ENCODE data around the gene KLHL29. TPM values are rescaled to one million over a fixed set of nuclear protein-coding genes. Genes with fewer than 3 reads are reported as not detected.

KLHL29 gene
- total RNA-seq, 5 donors from 2014 or later (not counting 1 experiment from before 2014, with no cell fraction given): 1.8 to 6.6 (median 2.5) TPM

- ATAC-seq (replicated peaks in 1 of 4) (peak in 1 of 4 experiments; percentile 19), DNase-seq (no peak)
- H3K27me3 ChIP-seq (replicated peaks in 1 of 2; ENCODE audit: control insufficient read depth in 2 of 2, extremely low read depth in 1 of 2, insufficient read depth in 2 of 2, low read length in 1 of 2): peaks cover 0 to 27% of the 10 kb centered on the region in 2 experiments
- 19% methylated on average over 3 of the region's 9 CpGs for WGBS (ENCODE audit: insufficient coverage)
- no peaks in the 10 kb centered on the region for H3K9me3 Mint-ChIP-seq
- H3K4me1 ChIP-seq (ENCODE audit: control insufficient read depth in 1 of 2, extremely low read depth in 1 of 2, insufficient read depth in 2 of 2, low read length in 2 of 2): no peaks in the 10 kb centered on the region
- no peak overlapping the region for H3K27ac Mint-ChIP-seq
- H3K4me3 Mint-ChIP-seq: no peak overlapping the region
- H3K27ac ChIP-seq (ENCODE audit: low read length): no peak overlapping the region
- CTCF ChIA-PET: no interaction called here
- no peaks in the 10 kb centered on the region for H3K36me3 Mint-ChIP-seq
- POLR2A ChIA-PET: no interaction called here
- no peaks in the 10 kb centered on the region for H3K4me1 Mint-ChIP-seq
- no peaks in the 10 kb centered on the region for H3K36me3 ChIP-seq (ENCODE audit: control insufficient read depth in 2 of 2, extremely low read depth in 1 of 2, insufficient read depth in 1 of 2, low read length in 1 of 2)
- H3K4me3 ChIP-seq (ENCODE audit: control insufficient read depth in 1 of 2, extremely low read depth in 1 of 2, low read length in 1 of 2): no peak overlapping the region
- no peaks in the 10 kb centered on the region for H3K27me3 Mint-ChIP-seq
- no peaks in the 10 kb centered on the region for H3K9me3 ChIP-seq
These were observed 121.7 kb downstream of the KLHL29 start for GRCh38 chr2:23506531-23507266.

- H3K27me3 Mint-ChIP-seq: no peaks in the 10 kb centered on the region
- H3K9me3 Mint-ChIP-seq: no peaks in the 10 kb centered on the region
- 86% methylated on average over 13 of the region's 15 CpGs for WGBS (ENCODE audit: insufficient coverage)
- no peaks in the 10 kb centered on the region for H3K4me1 Mint-ChIP-seq
- ChIA-PET POLR2A (no interaction called here), CTCF (no interaction called here)
- no peaks in the 10 kb centered on the region for H3K4me1 ChIP-seq (ENCODE audit: control insufficient read depth in 1 of 2, extremely low read depth in 1 of 2, insufficient read depth in 2 of 2, low read length in 2 of 2)
- no peaks in the 10 kb centered on the region for H3K36me3 Mint-ChIP-seq
- H3K9me3 ChIP-seq: no peaks in the 10 kb centered on the region
- peaks cover 0 to 30% of the 10 kb centered on the region in 2 experiments for H3K27me3 ChIP-seq (replicated peaks in 1 of 2; ENCODE audit: control insufficient read depth in 2 of 2, extremely low read depth in 1 of 2, insufficient read depth in 2 of 2, low read length in 1 of 2)
- DNase-seq: no peak
- no peak overlapping the region for H3K27ac ChIP-seq (ENCODE audit: low read length)
- no peaks in the 10 kb centered on the region for H3K36me3 ChIP-seq (ENCODE audit: control insufficient read depth in 2 of 2, extremely low read depth in 1 of 2, insufficient read depth in 1 of 2, low read length in 1 of 2)
- no peak overlapping the region for H3K4me3 Mint-ChIP-seq
- H3K4me3 ChIP-seq (ENCODE audit: control insufficient read depth in 1 of 2, extremely low read depth in 1 of 2, low read length in 1 of 2): no peak overlapping the region
- no peak for ATAC-seq (replicated peaks in 1 of 4)
- no peak overlapping the region for H3K27ac Mint-ChIP-seq
These were observed 122.5 kb downstream of the KLHL29 start for GRCh38 chr2:23507267-23508065.

- Histone ChIP-seq H3K27me3 (replicated peaks in 1 of 2; ENCODE audit: control insufficient read depth in 2 of 2, extremely low read depth in 1 of 2, insufficient read depth in 2 of 2, low read length in 1 of 2) (peaks cover 0 to 32% of the 10 kb centered on the region in 2 experiments), H3K9me3 (no peaks in the 10 kb centered on the region), H3K4me3 (ENCODE audit: control insufficient read depth in 1 of 2, extremely low read depth in 1 of 2, low read length in 1 of 2) (no peak overlapping the region), H3K27ac (ENCODE audit: low read length) (no peak overlapping the region), H3K4me1 (ENCODE audit: control insufficient read depth in 1 of 2, extremely low read depth in 1 of 2, insufficient read depth in 2 of 2, low read length in 2 of 2) (no peaks in the 10 kb centered on the region), H3K36me3 (ENCODE audit: control insufficient read depth in 2 of 2, extremely low read depth in 1 of 2, insufficient read depth in 1 of 2, low read length in 1 of 2) (no peaks in the 10 kb centered on the region)
- ChIA-PET CTCF (no interaction called here), POLR2A (no interaction called here)
- no peaks in the 10 kb centered on the region for H3K9me3 Mint-ChIP-seq
- H3K4me3 Mint-ChIP-seq: no peak overlapping the region
- H3K27ac Mint-ChIP-seq: no peak overlapping the region
- no peaks in the 10 kb centered on the region for H3K27me3 Mint-ChIP-seq
- ATAC-seq (replicated peaks in 1 of 4): no peak
- H3K36me3 Mint-ChIP-seq: no peaks in the 10 kb centered on the region
- H3K4me1 Mint-ChIP-seq: no peaks in the 10 kb centered on the region
- 14% methylated on average over 2 of the region's 3 CpGs for WGBS (ENCODE audit: insufficient coverage)
- DNase-seq: no peak
These were observed 123.0 kb downstream of the KLHL29 start for GRCh38 chr2:23508066-23508390.

- H3K9me3 ChIP-seq: no peaks in the 10 kb centered on the region
- Mint-ChIP-seq H3K27ac (no peak overlapping the region), H3K9me3 (no peaks in the 10 kb centered on the region), H3K27me3 (no peaks in the 10 kb centered on the region), H3K36me3 (no peaks in the 10 kb centered on the region), H3K4me1 (no peaks in the 10 kb centered on the region), H3K4me3 (no peak overlapping the region)
- ChIA-PET CTCF (no interaction called here), POLR2A (no interaction called here)
- no peak overlapping the region for H3K27ac ChIP-seq (ENCODE audit: low read length)
- H3K27me3 ChIP-seq (replicated peaks in 1 of 2; ENCODE audit: control insufficient read depth in 2 of 2, extremely low read depth in 1 of 2, insufficient read depth in 2 of 2, low read length in 1 of 2): peaks cover 0 to 34% of the 10 kb centered on the region in 2 experiments
- H3K36me3 ChIP-seq (ENCODE audit: control insufficient read depth in 2 of 2, extremely low read depth in 1 of 2, insufficient read depth in 1 of 2, low read length in 1 of 2): no peaks in the 10 kb centered on the region
- no peak overlapping the region for H3K4me3 ChIP-seq (ENCODE audit: control insufficient read depth in 1 of 2, extremely low read depth in 1 of 2, low read length in 1 of 2)
- no peak for ATAC-seq (replicated peaks in 1 of 4)
- no peak for DNase-seq
- H3K4me1 ChIP-seq (ENCODE audit: control insufficient read depth in 1 of 2, extremely low read depth in 1 of 2, insufficient read depth in 2 of 2, low read length in 2 of 2): no peaks in the 10 kb centered on the region
- WGBS (ENCODE audit: insufficient coverage): no CpG with 5 or more reads among the region's 6 CpGs
These were observed 124.1 kb downstream of the KLHL29 start for GRCh38 chr2:23509103-23509502.

- no peaks in the 10 kb centered on the region for H3K4me1 ChIP-seq (ENCODE audit: control insufficient read depth in 1 of 2, extremely low read depth in 1 of 2, insufficient read depth in 2 of 2, low read length in 2 of 2)
- Mint-ChIP-seq H3K27me3 (peaks cover 0 to 4% of the 10 kb centered on the region in 2 donors), H3K36me3 (no peaks in the 10 kb centered on the region), H3K9me3 (no peaks in the 10 kb centered on the region), H3K4me3 (no peak overlapping the region), H3K4me1 (no peaks in the 10 kb centered on the region), H3K27ac (no peak overlapping the region)
- CTCF ChIA-PET: no interaction called here
- no peak overlapping the region for H3K4me3 ChIP-seq (ENCODE audit: control insufficient read depth in 1 of 2, extremely low read depth in 1 of 2, low read length in 1 of 2)
- DNase-seq: no peak
- H3K27me3 ChIP-seq (replicated peaks in 1 of 2; ENCODE audit: control insufficient read depth in 2 of 2, extremely low read depth in 1 of 2, insufficient read depth in 2 of 2, low read length in 1 of 2): peaks cover 0 to 31% of the 10 kb centered on the region in 2 experiments
- WGBS (ENCODE audit: insufficient coverage): 100% methylated on average over 1 of the region's 9 CpGs
- no peaks in the 10 kb centered on the region for H3K9me3 ChIP-seq
- no peak for ATAC-seq (replicated peaks in 1 of 4)
- no peak overlapping the region for H3K27ac ChIP-seq (ENCODE audit: low read length)
- H3K36me3 ChIP-seq (ENCODE audit: control insufficient read depth in 2 of 2, extremely low read depth in 1 of 2, insufficient read depth in 1 of 2, low read length in 1 of 2): no peaks in the 10 kb centered on the region
- POLR2A ChIA-PET: no interaction called here
These were observed 124.8 kb downstream of the KLHL29 start for GRCh38 chr2:23509596-23510292.

- H3K4me3 Mint-ChIP-seq: no peak overlapping the region
- POLR2A ChIA-PET: no interaction called here
- ATAC-seq (replicated peaks in 1 of 4): no peak
These were observed 125.5 kb downstream of the KLHL29 start for GRCh38 chr2:23510471-23510870.

More at GRCh38 chr2:23510471-23510870, 125.5 kb downstream of the KLHL29 start:
- no peaks in the 10 kb centered on the region for H3K4me1 ChIP-seq (ENCODE audit: control insufficient read depth in 1 of 2, extremely low read depth in 1 of 2, insufficient read depth in 2 of 2, low read length in 2 of 2)
- H3K27me3 ChIP-seq (replicated peaks in 1 of 2; ENCODE audit: control insufficient read depth in 2 of 2, extremely low read depth in 1 of 2, insufficient read depth in 2 of 2, low read length in 1 of 2): peaks cover 0 to 29% of the 10 kb centered on the region in 2 experiments
- Mint-ChIP-seq H3K36me3 (no peaks in the 10 kb centered on the region), H3K27ac (no peak overlapping the region), H3K4me1 (no peaks in the 10 kb centered on the region), H3K27me3 (peaks cover 5 to 6% of the 10 kb centered on the region in 2 donors), H3K9me3 (no peaks in the 10 kb centered on the region)
- H3K9me3 ChIP-seq: no peaks in the 10 kb centered on the region
- 88% methylated on average over 4 of the region's 5 CpGs for WGBS (ENCODE audit: insufficient coverage)
- CTCF ChIA-PET: no interaction called here
- DNase-seq: no peak
- no peak overlapping the region for H3K27ac ChIP-seq (ENCODE audit: low read length)
- H3K36me3 ChIP-seq (ENCODE audit: control insufficient read depth in 2 of 2, extremely low read depth in 1 of 2, insufficient read depth in 1 of 2, low read length in 1 of 2): no peaks in the 10 kb centered on the region
- H3K4me3 ChIP-seq (ENCODE audit: control insufficient read depth in 1 of 2, extremely low read depth in 1 of 2, low read length in 1 of 2): no peak overlapping the region
